ENCODE data around the gene AFF1. TPM values are rescaled to one million over a fixed set of nuclear protein-coding genes. Genes with fewer than 3 reads are reported as not detected.
"Not testable (repeated sequence)": the region's sequence is repeated elsewhere in the genome, so short reads cannot be mapped to it uniquely, and the experiment has no call there.

The AFF1 gene
- total and polyA plus RNA-seq, 4 donors: 7.2 to 42.8 (median 21.5) TPM

DNA sequence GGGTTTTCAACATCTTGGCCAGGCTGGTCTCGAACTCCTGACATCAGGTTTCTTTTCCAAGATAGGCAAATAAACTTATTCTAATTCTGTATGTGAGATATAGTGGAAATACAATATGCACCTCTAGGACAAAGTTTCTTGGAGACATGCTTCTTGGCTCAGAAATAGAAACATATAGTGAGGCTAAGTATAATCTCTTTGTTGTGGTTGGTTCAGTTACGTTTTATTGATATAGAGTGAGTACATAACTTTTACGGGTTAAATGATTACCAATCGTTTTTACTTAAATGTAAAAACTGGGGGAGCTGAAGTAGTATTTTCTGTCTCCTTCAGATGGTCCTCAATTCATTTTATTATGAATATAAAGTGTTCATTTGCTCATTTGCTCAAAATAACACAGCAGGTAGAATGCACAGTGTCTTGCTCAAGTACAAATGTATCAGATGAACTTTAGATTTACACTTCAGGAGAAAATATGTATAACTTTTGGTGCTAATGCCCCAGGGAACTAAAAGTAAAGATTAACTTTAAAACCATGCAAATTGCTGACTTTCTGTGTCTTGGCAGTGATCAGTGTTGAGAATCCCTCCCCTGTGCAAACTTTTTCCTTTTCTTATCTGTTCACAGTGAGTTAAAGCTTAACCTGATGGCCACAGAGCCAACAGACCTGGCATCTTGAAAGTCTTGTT is 77.6 kb downstream of the AFF1 start:
- Histone ChIP-seq H3K27me3 (ENCODE audit: control insufficient read depth in 4 of 4, insufficient read depth in 4 of 4, low read length in 3 of 4) (no peaks in the 10 kb centered on the region), H3K9me3 (ENCODE audit: control insufficient read depth in 4 of 4, low read length in 3 of 4) (no peaks in the 10 kb centered on the region), H3K4me1 (ENCODE audit: control insufficient read depth in 4 of 4, insufficient read depth in 4 of 4, low read length in 3 of 4) (peaks cover 6 to 81% (median 66%) of the 10 kb centered on the region in 4 donors), H3K36me3 (ENCODE audit: control insufficient read depth in 4 of 4, insufficient read depth in 3 of 4, low read depth in 1 of 4, low read length in 3 of 4) (no peaks in the 10 kb centered on the region), H3K4me3 (ENCODE audit: low read depth in 1 of 3, low read length in 3 of 3) (peak overlapping the region in 1 of 3 donors; percentile 2), H3K27ac (ENCODE audit: low read depth in 1 of 2, low read length in 2 of 2) (peak overlapping the region; percentile 58 to 90), H3K9ac (ENCODE audit: low read depth in 1 of 2, low read length in 2 of 2) (peak overlapping the region in 1 of 2 donors; percentile 42)
- DNase-seq (ENCODE audit: low spot score): no peak
- WGBS: 22% methylated on average over 4 of the region's 4 CpGs
- TF ChIP-seq FOXA2 (IDR thresholded peaks at IDR 0.05): peak; percentile 26
- peak; percentile 71 to 80 for TF ChIP-seq HNF4A (conservative IDR thresholded peaks at IDR 0.05)
- TF ChIP-seq, protein P1, sequence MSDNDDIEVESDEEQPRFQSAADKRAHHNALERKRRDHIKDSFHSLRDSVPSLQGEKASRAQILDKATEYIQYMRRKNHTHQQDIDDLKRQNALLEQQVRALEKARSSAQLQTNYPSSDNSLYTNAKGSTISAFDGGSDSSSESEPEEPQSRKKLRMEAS (IDR thresholded peaks at IDR 0.05): peak; percentile 55
- TF ChIP-seq FOXA1 (IDR thresholded peaks at IDR 0.05): peak; percentile 25
- peak; percentile 72 to 81 for TF ChIP-seq RXRA (IDR thresholded peaks at IDR 0.05)
- TF ChIP-seq SP1 (IDR thresholded peaks at IDR 0.05): peak; percentile 52
- TF ChIP-seq RAD21 (IDR thresholded peaks at IDR 0.05): peak; percentile 44 to 64
- TF ChIP-seq, protein P2, sequence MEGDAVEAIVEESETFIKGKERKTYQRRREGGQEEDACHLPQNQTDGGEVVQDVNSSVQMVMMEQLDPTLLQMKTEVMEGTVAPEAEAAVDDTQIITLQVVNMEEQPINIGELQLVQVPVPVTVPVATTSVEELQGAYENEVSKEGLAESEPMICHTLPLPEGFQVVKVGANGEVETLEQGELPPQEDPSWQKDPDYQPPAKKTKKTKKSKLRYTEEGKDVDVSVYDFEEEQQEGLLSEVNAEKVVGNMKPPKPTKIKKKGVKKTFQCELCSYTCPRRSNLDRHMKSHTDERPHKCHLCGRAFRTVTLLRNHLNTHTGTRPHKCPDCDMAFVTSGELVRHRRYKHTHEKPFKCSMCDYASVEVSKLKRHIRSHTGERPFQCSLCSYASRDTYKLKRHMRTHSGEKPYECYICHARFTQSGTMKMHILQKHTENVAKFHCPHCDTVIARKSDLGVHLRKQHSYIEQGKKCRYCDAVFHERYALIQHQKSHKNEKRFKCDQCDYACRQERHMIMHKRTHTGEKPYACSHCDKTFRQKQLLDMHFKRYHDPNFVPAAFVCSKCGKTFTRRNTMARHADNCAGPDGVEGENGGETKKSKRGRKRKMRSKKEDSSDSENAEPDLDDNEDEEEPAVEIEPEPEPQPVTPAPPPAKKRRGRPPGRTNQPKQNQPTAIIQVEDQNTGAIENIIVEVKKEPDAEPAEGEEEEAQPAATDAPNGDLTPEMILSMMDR (IDR thresholded peaks at IDR 0.05; ENCODE audit: low read depth, low read length, missing input control): no peak
- TF ChIP-seq JUND (IDR thresholded peaks at IDR 0.05): peak; percentile 79 to 82
- TF ChIP-seq, protein P3, sequence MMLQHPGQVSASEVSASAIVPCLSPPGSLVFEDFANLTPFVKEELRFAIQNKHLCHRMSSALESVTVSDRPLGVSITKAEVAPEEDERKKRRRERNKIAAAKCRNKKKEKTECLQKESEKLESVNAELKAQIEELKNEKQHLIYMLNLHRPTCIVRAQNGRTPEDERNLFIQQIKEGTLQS (IDR thresholded peaks at IDR 0.05): no peak
- no peak for TF ChIP-seq GABPA (IDR thresholded peaks at IDR 0.05 in 1 of 2, conservative IDR thresholded peaks at IDR 0.05 in 1 of 2)
- TF ChIP-seq TAF1 (conservative IDR thresholded peaks at IDR 0.05): no peak
- peak; percentile 72 for TF ChIP-seq YY1 (IDR thresholded peaks at IDR 0.05)
- TF ChIP-seq, protein P4, sequence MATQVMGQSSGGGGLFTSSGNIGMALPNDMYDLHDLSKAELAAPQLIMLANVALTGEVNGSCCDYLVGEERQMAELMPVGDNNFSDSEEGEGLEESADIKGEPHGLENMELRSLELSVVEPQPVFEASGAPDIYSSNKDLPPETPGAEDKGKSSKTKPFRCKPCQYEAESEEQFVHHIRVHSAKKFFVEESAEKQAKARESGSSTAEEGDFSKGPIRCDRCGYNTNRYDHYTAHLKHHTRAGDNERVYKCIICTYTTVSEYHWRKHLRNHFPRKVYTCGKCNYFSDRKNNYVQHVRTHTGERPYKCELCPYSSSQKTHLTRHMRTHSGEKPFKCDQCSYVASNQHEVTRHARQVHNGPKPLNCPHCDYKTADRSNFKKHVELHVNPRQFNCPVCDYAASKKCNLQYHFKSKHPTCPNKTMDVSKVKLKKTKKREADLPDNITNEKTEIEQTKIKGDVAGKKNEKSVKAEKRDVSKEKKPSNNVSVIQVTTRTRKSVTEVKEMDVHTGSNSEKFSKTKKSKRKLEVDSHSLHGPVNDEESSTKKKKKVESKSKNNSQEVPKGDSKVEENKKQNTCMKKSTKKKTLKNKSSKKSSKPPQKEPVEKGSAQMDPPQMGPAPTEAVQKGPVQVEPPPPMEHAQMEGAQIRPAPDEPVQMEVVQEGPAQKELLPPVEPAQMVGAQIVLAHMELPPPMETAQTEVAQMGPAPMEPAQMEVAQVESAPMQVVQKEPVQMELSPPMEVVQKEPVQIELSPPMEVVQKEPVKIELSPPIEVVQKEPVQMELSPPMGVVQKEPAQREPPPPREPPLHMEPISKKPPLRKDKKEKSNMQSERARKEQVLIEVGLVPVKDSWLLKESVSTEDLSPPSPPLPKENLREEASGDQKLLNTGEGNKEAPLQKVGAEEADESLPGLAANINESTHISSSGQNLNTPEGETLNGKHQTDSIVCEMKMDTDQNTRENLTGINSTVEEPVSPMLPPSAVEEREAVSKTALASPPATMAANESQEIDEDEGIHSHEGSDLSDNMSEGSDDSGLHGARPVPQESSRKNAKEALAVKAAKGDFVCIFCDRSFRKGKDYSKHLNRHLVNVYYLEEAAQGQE (IDR thresholded peaks at IDR 0.05): peak; percentile 53
- TF ChIP-seq, protein P5, sequence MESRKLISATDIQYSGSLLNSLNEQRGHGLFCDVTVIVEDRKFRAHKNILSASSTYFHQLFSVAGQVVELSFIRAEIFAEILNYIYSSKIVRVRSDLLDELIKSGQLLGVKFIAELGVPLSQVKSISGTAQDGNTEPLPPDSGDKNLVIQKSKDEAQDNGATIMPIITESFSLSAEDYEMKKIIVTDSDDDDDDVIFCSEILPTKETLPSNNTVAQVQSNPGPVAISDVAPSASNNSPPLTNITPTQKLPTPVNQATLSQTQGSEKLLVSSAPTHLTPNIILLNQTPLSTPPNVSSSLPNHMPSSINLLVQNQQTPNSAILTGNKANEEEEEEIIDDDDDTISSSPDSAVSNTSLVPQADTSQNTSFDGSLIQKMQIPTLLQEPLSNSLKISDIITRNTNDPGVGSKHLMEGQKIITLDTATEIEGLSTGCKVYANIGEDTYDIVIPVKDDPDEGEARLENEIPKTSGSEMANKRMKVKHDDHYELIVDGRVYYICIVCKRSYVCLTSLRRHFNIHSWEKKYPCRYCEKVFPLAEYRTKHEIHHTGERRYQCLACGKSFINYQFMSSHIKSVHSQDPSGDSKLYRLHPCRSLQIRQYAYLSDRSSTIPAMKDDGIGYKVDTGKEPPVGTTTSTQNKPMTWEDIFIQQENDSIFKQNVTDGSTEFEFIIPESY (IDR thresholded peaks at IDR 0.05): peak; percentile 51
- TF ChIP-seq EGR1 (IDR thresholded peaks at IDR 0.05; ENCODE audit: low read depth in 2 of 2): peak in 1 of 2 donors; percentile 38
- peak; percentile 47 for TF ChIP-seq HNF4G (IDR thresholded peaks at IDR 0.05)
- TF ChIP-seq NR2F2 (IDR thresholded peaks at IDR 0.05): no peak

DNA sequence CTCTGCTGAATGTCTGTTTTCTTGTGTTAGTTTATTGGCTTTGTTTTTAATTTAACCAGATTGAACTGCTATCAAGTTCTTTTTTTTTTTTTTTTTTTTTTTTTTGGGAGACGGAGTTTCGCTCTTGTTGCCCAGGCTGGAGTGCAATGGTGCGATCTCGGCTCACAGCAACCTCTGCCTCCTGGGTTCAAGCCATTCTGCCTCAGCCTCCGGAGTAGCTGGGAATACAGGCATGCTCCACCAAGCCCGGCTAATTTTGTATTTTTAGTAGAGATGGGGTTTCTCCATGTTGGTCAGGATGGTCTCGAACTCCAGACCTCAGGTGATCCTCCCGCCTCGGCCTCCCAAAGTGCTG is 78.1 kb downstream of the AFF1 start:
- not testable (repeated sequence) for DNase-seq (ENCODE audit: low spot score); H3K9ac ChIP-seq (ENCODE audit: low read depth in 1 of 2, low read length in 2 of 2); H3K9me3 ChIP-seq (ENCODE audit: control insufficient read depth in 4 of 4, low read length in 3 of 4); H3K36me3 ChIP-seq (ENCODE audit: control insufficient read depth in 4 of 4, insufficient read depth in 3 of 4, low read depth in 1 of 4, low read length in 3 of 4); H3K27me3 ChIP-seq (ENCODE audit: control insufficient read depth in 4 of 4, insufficient read depth in 4 of 4, low read length in 3 of 4)
- Histone ChIP-seq H3K4me1 (ENCODE audit: control insufficient read depth in 4 of 4, insufficient read depth in 4 of 4, low read length in 3 of 4) (peaks cover 8 to 81% (median 65%) of the 10 kb centered on the region in 4 donors), H3K4me3 (ENCODE audit: low read depth in 1 of 3, low read length in 3 of 3) (peak overlapping the region; percentile 2 to 32 (median 5)), H3K27ac (ENCODE audit: low read depth in 1 of 2, low read length in 2 of 2) (peak overlapping the region; percentile 58 to 90)
- 21% methylated on average over 9 of the region's 9 CpGs for WGBS

All from liver (tissue), 9 donors.